HL-60 (cell line): ENCODE data around the gene LAMC2.

Experiments
- DNase-seq, 2 experiments: peaks; one replicate each; pipeline ENCODE4 v3.0.0-alpha.2; 2010 to 2020; ENCODE audit warnings: low read depth in 1 of 2, low spot score in 1 of 2
- H3K27ac ChIP-seq: fragments of 250-450 bp; sonication (Bioruptor Pico); replicated peaks from 2 replicates; pipeline ENCODE4 v1.5.1; 2020; ENCODE audit warnings: mild to moderate bottlenecking, moderate library complexity
- H3K27me3 ChIP-seq: fragments of 250-450 bp; sonication (Bioruptor Pico); 2 replicates; pipeline ENCODE4 v1.5.1; 2021; ENCODE audit warnings: mild to moderate bottlenecking, moderate library complexity; ENCODE audit not compliant: insufficient read depth, poor library complexity, severe bottlenecking
- H3K4me3 ChIP-seq: replicated peaks from 2 replicates; pipeline ENCODE4 v1.5.1; 2011; ENCODE audit warnings: mild to moderate bottlenecking, control low read depth, low read length; ENCODE audit not compliant: insufficient read depth
- GABPA ChIP-seq: IDR thresholded peaks from 2 replicates; pipeline ENCODE4 v1.6.1; 2012; ENCODE audit warnings: low read depth
- POLR2AphosphoS5 ChIP-seq: IDR thresholded peaks from 2 replicates; pipeline ENCODE4 v1.6.1; 2012; ENCODE audit warnings: low read depth
- SPI1 ChIP-seq: IDR thresholded peaks from 2 replicates; pipeline ENCODE4 v1.6.1; 2012; ENCODE audit warnings: low read depth, mild to moderate bottlenecking, borderline replicate concordance
- TF ChIP-seq, protein P1 (sequence below): IDR thresholded peaks from 2 replicates; pipeline ENCODE4 v1.6.1; 2012; ENCODE audit warnings: low read depth; ENCODE audit not compliant: insufficient replicate concordance
- TF ChIP-seq, protein P2 (sequence below): IDR thresholded peaks from one replicate; pipeline ENCODE4 v1.5.1; 2011; ENCODE audit warnings: low read length, control low read depth, inconsistent platforms; ENCODE audit not compliant: insufficient read depth

LAMC2 gene

DNA sequence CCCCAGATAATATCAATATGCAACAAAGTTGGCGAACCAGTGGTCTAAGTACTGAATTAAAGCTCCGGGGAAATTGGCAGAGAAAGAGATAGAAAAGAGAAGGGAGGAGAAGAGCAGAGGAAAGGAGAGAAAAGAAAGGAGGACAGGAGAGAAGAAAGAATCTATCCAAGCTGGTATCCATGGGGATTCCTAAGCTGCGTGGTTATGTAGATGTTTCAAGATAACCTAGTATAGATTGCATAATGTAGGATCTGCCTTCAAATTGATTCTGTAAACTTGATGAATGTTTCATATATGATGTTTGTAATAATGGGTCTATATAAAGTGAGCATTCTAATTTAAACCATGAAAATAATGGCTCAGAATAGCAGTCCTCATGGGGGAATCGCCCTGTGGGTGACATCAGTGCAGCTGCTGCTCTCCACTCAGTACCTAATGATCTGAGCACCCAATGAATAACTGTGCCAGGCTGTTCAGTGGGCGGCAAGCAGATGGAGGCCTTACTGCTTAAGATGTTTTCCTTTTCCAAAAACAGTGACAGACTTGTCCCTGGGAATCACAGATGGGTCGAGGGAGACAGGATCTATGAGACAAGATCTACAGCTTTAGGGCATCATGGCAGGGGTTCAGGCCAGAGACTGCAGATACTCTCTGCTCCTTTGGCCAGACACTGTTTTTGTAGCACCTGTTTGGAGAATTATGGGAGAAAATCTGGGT is 78.0 kb downstream of the LAMC2 start:
- Histone ChIP-seq H3K27me3 (no peaks in the 10 kb centered on the region), H3K27ac (no peak overlapping the region), H3K4me3 (no peak overlapping the region)
- no peak for DNase-seq
- TF ChIP-seq, protein P1, sequence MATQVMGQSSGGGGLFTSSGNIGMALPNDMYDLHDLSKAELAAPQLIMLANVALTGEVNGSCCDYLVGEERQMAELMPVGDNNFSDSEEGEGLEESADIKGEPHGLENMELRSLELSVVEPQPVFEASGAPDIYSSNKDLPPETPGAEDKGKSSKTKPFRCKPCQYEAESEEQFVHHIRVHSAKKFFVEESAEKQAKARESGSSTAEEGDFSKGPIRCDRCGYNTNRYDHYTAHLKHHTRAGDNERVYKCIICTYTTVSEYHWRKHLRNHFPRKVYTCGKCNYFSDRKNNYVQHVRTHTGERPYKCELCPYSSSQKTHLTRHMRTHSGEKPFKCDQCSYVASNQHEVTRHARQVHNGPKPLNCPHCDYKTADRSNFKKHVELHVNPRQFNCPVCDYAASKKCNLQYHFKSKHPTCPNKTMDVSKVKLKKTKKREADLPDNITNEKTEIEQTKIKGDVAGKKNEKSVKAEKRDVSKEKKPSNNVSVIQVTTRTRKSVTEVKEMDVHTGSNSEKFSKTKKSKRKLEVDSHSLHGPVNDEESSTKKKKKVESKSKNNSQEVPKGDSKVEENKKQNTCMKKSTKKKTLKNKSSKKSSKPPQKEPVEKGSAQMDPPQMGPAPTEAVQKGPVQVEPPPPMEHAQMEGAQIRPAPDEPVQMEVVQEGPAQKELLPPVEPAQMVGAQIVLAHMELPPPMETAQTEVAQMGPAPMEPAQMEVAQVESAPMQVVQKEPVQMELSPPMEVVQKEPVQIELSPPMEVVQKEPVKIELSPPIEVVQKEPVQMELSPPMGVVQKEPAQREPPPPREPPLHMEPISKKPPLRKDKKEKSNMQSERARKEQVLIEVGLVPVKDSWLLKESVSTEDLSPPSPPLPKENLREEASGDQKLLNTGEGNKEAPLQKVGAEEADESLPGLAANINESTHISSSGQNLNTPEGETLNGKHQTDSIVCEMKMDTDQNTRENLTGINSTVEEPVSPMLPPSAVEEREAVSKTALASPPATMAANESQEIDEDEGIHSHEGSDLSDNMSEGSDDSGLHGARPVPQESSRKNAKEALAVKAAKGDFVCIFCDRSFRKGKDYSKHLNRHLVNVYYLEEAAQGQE = no peak
- TF ChIP-seq GABPA (no peak), SPI1 (no peak), POLR2AphosphoS5 (no peak)
- TF ChIP-seq, protein P2, sequence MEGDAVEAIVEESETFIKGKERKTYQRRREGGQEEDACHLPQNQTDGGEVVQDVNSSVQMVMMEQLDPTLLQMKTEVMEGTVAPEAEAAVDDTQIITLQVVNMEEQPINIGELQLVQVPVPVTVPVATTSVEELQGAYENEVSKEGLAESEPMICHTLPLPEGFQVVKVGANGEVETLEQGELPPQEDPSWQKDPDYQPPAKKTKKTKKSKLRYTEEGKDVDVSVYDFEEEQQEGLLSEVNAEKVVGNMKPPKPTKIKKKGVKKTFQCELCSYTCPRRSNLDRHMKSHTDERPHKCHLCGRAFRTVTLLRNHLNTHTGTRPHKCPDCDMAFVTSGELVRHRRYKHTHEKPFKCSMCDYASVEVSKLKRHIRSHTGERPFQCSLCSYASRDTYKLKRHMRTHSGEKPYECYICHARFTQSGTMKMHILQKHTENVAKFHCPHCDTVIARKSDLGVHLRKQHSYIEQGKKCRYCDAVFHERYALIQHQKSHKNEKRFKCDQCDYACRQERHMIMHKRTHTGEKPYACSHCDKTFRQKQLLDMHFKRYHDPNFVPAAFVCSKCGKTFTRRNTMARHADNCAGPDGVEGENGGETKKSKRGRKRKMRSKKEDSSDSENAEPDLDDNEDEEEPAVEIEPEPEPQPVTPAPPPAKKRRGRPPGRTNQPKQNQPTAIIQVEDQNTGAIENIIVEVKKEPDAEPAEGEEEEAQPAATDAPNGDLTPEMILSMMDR = no peak

- H3K27me3 ChIP-seq = no peaks in the 10 kb centered on the region
- TF ChIP-seq, protein P2 = no peak
- TF ChIP-seq SPI1 = no peak
- no peak for TF ChIP-seq POLR2AphosphoS5
- TF ChIP-seq, protein P1 = no peak
- no peak for TF ChIP-seq GABPA
- H3K4me3 ChIP-seq = no peak overlapping the region
- no peak overlapping the region for H3K27ac ChIP-seq
- no peak for DNase-seq
Observed at GRCh38 chr1:183267646-183268431, 81.8 kb downstream of the LAMC2 start.

DNA sequence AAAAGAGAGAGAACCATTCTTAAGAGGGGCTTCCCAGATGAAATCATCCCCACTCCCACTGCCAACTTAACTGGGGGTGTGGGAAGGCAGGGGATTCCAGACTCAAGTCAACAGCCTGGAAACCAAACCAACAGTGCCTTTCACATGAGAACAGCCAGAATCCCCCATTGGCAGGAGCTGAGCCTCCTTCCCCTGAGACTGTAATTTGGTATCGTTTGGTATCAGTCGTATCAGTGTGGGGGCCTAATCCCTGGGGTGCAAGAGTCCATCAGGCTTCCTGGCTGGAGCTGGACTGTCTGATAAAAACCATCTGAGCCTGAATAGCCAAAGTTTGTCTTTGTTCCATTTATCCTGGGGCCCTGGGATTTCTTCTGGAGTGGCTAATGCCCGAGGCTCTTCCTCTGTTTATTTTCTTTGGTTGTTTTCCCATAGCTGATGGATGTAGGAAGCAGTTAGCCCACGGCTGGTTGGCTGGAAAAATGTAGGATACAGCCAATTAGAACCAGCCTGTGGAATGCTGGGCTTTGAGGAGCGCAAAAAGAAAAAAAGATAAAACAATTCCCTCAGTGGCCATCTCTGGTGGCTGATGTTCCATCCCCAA is 84.6 kb downstream of the LAMC2 start:
- H3K27me3 ChIP-seq = no peaks in the 10 kb centered on the region
- no peak for DNase-seq
- TF ChIP-seq POLR2AphosphoS5 (no peak), SPI1 (no peak), GABPA (no peak)
- TF ChIP-seq, protein P2 = no peak
- TF ChIP-seq, protein P1 = no peak
- no peak overlapping the region for H3K27ac ChIP-seq
- H3K4me3 ChIP-seq = no peak overlapping the region
